HAP-1 (cell line): ENCODE results near the gene OR2Z1.
"Not testable (repeated sequence)": the region's sequence is repeated elsewhere in the genome, so short reads cannot be mapped to it uniquely, and the experiment has no call there.

Experiments
- DNase-seq, 2 experiments: peaks; one replicate each; pipeline ENCODE4 v3.0.0-alpha.2; 2016 to 2020; ENCODE audit warnings: low spot score in 2 of 2
- H3K27me3 ChIP-seq: fragments of 250-450 bp; sonication (Bioruptor Pico); 2 replicates; pipeline ENCODE4 v1.5.1; 2020; ENCODE audit warnings: low read depth, mild to moderate bottlenecking, moderate library complexity
- H3K36me3 ChIP-seq: fragments of 250-450 bp; sonication (Bioruptor Pico); replicated peaks from 2 replicates; pipeline ENCODE4 v1.5.1; 2020; ENCODE audit warnings: mild to moderate bottlenecking
- H3K4me1 ChIP-seq: fragments of 250-450 bp; sonication (Bioruptor Pico); 2 replicates; pipeline ENCODE4 v1.5.1; 2020; ENCODE audit warnings: mild to moderate bottlenecking
- H3K4me3 ChIP-seq: fragments of 250-450 bp; sonication (Bioruptor Pico); 2 replicates; pipeline ENCODE4 v1.5.1; 2020; ENCODE audit warnings: mild to moderate bottlenecking, moderate library complexity
- H3K9me3 ChIP-seq: fragments of 250-450 bp; sonication (Bioruptor Pico); 2 replicates; pipeline ENCODE4 v1.5.1; 2020; ENCODE audit warnings: mild to moderate bottlenecking, moderate library complexity
- in situ Hi-C: fragments of 300-500 bp; cut with MboI; formaldehyde crosslinking; loops from 3 replicates; pipeline ENCODE4 v1.14.3; 2020; ENCODE audit warnings: low sequenced_read_pairs, inconsistent platforms, mixed read lengths

OR2Z1 gene

GRCh38 chr19:8731428-8732169 lies 10.2 kb downstream of the OR2Z1 start:
- H3K4me1 ChIP-seq = no peaks in the 10 kb centered on the region
- no peak overlapping the region for H3K4me3 ChIP-seq
- H3K9me3 ChIP-seq = no peaks in the 10 kb centered on the region
- H3K27me3 ChIP-seq = no peaks in the 10 kb centered on the region
- no peaks in the 10 kb centered on the region for H3K36me3 ChIP-seq
- in situ Hi-C loops = no loop called here
- DNase-seq = peak in 1 of 2 experiments; percentile 17

DNA sequence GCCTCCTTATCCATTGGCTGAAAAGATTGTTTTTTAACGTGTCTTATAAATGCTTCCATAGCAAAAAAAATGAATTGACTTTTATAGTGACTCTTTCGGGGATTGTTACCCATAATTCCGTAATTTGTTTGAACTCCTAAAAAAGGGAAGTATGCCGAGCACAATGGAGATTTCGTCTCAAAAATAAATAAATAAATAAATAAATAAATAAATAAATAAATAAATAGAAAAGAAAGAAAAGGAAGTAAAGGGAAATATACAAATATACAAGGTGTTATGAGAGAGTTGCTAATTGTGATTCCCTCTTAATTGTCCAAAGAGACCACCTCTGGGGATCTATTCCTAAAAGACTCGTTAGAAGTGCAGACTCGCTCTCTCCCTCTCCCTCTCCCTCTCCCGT lies 16.9 kb downstream of the OR2Z1 start:
- Histone ChIP-seq H3K27me3 (no peaks in the 10 kb centered on the region), H3K9me3 (no peaks in the 10 kb centered on the region), H3K4me1 (no peaks in the 10 kb centered on the region), H3K4me3 (no peak overlapping the region), H3K36me3 (no peaks in the 10 kb centered on the region)
- in situ Hi-C loops = no loop called here
- no peak for DNase-seq

DNA sequence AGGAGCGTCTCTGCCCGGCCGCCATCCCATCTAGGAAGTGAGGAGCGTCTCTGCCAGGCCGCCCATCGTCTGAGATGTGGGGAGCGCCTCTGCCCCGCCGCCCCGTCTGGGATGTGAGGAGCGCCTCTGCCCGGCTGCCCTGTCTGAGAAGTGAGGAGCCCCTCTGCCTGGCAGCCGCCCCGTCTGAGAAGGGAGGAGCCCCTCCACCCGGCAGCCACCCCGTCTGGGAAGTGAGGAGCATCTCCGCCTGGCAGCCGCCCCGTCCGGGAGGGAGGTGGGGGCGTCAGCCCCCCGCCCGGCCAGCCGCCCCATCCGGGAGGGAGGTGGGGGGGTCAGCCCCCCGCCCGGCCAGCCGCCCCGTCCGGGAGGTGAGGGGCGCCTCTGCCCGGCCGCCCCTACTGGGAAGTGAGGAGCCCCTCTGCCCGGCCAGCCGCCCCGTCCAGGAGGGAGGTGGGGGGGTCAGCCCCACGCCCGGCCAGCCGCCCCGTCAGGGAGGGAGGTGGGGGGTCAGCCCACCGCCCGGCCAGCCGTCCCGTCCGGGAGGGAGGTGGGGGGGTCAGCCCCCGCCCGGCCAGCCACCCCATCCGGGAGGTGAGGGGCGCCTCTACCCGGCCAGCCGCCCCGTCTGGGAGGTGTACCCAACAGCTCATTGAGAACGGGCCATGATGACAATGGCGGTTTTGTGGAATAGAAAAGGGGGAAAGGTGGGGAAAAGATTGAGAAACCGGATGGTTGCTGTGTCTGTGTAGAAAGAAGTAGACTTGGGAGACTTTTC lies 18.0 kb downstream of the OR2Z1 start:
- H3K9me3 ChIP-seq, H3K4me1 ChIP-seq, H3K4me3 ChIP-seq, H3K36me3 ChIP-seq, DNase-seq, in situ Hi-C loops, H3K27me3 ChIP-seq: not testable (repeated sequence)

- in situ Hi-C loops = not testable (repeated sequence)
Measured at GRCh38 chr19:8767257-8767656, 45.8 kb downstream of the OR2Z1 start.

DNA sequence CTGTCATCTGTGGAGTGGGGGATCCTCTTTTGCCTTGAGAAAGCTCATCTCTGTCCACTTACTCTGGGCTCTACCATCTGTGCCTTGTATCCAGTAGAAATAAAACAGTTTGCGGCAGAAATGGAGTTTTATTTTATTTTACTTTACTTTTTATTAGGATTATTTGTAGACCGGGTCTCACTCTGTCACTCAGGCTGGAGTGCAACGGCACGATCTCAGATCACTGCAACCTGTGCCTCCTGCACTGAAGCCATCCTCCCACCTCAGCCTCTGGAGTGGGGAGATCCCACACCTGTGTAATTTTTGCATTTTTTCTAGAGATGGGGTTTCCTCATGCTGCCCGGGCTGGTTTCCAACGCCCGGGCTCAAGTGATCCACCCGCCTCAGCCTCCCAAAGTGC lies 47.8 kb downstream of the OR2Z1 start:
- H3K4me3 ChIP-seq, H3K36me3 ChIP-seq, DNase-seq, H3K27me3 ChIP-seq, H3K4me1 ChIP-seq, H3K9me3 ChIP-seq, in situ Hi-C loops: not testable (repeated sequence)

More at GRCh38 chr19:8767257-8767656, 45.8 kb downstream of the OR2Z1 start:
- not testable (repeated sequence) for H3K4me1 ChIP-seq, H3K27me3 ChIP-seq, H3K4me3 ChIP-seq, H3K9me3 ChIP-seq, H3K36me3 ChIP-seq, DNase-seq

- DNase-seq, H3K27me3 ChIP-seq, H3K36me3 ChIP-seq, in situ Hi-C loops, H3K4me3 ChIP-seq, H3K9me3 ChIP-seq, H3K4me1 ChIP-seq: not testable (repeated sequence)
Measured at GRCh38 chr19:8773587-8773986, 52.2 kb downstream of the OR2Z1 start.
